Dedifferentiated amniotic fluid mesenchymal stem cell (primary cell): Measurements from ENCODE around the gene BLOC1S6.
"Not testable (repeated sequence)": the region's sequence is repeated elsewhere in the genome, so short reads cannot be mapped to it uniquely, and the experiment has no call there.

ENCODE experiments used
- DNase-seq: peaks from one replicate; pipeline ENCODE4 v3.0.0-alpha.2; 2016; ENCODE audit errors: extremely low spot score

The BLOC1S6 gene

DNA sequence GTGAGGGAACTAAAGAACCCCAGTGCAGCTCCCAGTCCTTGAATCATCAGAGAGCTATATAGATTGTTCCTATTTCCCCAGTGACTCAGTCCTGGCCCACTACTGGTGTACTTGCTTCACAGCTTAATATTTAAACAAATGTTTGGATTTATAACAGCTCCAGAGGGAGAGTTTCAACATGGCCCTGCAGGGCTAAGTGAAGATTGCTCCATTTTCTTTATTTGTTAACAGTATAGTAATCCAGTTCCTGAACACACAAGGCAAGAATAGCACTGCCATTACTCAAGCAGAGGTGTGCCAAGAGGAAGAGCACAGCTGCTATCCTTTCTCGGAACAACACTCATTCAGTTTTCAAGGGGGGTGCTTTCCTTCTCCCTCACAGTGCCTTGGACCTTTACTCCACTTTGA is 54.2 kb downstream of the BLOC1S6 start:
- DNase-seq: peak; percentile 36

- DNase-seq: peak; percentile 86
Measured at GRCh38 chr15:45641999-45642932, 55.1 kb downstream of the BLOC1S6 start.

DNA sequence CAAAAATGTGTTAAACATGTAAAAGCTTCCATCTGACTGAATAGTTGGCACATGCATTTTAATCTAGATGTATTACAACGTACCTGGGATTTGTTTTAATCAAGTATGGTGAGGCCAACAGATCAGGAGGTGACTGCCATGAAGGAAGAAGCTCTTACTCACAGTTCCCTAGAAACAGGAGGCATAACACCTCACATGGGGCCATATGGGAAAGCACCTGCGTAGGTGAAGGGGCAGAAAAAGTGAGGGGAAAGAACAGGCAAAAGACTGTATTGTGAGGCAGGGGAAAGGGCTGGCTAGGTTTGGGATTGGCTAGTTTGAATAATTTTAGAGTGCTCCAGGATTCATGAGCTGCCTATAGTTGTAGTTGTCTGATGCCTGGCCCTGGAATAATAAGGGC is 57.3 kb downstream of the BLOC1S6 start:
- DNase-seq: no peak

DNA sequence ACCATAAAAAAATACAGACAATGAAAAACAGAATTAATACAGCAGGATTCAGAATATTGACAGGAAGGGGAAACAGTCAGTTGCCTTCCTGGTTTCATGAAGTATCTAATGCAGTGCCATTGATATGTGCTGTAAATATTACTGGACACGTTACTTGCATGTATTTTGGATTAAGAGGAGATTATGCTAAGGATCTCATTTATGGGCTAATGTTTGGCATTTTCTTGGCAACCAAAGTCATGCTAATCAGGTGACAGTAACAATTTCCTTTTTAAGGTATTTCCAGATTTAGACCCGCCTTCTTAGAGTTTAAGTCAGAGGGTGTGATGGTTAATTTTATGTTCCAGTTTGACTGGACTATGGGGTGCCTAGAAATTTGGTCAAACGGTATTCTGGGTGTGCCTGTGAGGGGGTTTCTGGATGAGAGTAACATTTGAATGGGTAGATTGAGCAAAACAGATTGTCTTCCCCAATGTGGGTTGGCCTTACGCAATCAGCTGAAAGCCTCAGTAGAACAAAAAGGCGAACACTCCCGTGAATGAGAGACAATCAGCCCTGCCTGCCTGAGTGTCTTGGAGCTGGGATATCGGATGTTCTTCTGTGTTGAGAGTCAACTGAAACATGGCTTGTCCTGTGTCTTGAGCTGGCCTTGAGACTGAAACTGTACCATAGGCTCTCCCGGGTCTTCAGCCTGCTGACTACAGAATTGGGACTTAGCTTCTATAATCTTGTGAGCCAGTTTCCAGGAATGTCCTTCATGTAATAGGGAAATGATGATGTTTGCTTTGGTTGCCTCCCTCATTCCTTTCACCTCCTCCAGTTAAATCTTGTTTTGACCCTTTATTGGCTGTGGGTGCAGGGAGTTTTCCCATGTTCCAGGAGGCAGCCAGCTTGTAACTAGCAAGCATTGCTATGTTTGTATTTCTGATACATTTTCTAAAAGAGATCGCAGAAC is 58.1 kb downstream of the BLOC1S6 start:
- DNase-seq: peak; percentile 44

GRCh38 chr15:45646220-45646619 is 59.0 kb downstream of the BLOC1S6 start:
- no peak for DNase-seq

GRCh38 chr15:45647828-45648227 is 60.6 kb downstream of the BLOC1S6 start:
- DNase-seq: no peak

GRCh38 chr15:45648521-45649200 is 61.5 kb downstream of the BLOC1S6 start:
- no peak for DNase-seq

DNA sequence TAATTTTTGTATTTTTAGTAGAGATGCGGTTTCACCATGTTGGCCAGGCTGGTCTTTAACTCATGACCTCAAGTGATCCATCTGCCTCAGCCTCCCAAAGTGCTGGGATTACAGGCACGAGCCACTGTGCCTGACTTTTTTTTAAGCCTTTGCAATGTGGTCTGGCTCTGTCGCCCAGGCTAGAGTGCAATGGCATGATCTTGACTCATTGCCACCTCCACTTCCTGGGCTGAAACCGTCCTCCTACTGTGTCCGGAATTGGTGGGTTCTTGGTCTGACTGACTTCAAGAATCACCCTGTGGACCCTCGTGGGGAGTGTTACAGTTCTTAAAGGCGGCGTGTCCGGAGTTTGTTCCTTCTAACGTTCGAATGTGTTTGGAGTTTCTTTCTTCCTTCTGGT is 62.8 kb downstream of the BLOC1S6 start:
- not testable (repeated sequence) for DNase-seq

DNA sequence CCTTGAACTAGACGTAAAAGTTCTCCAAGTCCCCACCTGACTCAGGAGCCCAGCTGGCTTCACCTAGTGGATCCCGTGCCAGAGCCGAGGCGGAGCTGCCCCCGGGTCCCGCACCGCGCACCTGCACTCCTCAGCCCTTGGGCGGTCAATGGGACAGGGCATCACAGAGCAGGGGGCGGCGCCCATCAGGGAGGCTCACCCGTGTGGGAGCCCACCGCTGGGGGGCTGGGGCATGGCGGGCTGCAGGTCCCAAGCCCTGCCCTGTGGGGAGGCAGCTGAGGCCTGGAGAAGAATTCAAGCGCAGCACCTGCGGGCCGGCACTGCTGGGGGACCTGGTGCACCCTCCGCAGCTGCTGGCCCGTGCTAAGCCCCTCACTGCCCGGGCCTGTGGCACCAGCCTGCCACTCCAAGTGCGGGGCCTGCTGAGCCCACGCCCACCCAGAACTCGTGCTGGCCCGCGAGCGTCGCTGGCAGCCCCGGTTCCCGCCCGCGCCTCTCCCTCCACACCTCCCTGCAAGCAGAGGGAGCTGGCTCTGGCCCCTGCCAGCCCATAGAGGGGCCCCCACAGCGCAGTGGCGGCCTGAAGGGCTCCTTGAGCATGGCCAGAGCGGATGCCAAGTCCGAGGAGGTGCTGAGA is 63.8 kb downstream of the BLOC1S6 start:
- DNase-seq: no peak

- no peak for DNase-seq
Measured at GRCh38 chr15:45653702-45654424, 66.7 kb downstream of the BLOC1S6 start.

DNA sequence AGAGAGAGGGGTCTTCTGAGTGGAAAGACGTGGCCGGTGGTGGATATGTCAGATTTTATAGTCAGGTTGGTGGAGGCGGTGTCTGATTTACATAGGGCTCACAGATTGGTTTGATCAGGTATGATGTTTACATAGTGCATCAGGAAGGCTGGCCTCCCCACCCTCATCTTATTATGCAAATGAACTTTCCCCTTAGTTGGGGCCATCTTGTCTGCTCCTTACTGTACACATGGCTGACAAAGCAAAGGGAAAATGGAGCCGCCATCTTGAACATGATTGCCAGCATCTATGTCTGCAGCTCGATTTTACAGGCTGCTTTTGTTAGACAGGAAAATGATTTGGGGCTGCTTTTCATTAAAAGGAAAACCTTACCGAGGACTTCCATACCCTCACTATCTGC is 67.6 kb downstream of the BLOC1S6 start:
- no peak for DNase-seq

GRCh38 chr15:45657254-45657653 is 70.1 kb downstream of the BLOC1S6 start:
- no peak for DNase-seq

GRCh38 chr15:45657764-45658545 is 70.8 kb downstream of the BLOC1S6 start:
- DNase-seq: no peak
